Fibroblast of the conjunctiva (primary cell): ENCODE data around the gene SGPP1.
"Not testable (repeated sequence)": the region's sequence is repeated elsewhere in the genome, so short reads cannot be mapped to it uniquely, and the experiment has no call there.

Source experiments
- DNase-seq: peaks from one replicate; pipeline ENCODE4 v3.0.0-alpha.2; 2010; ENCODE audit warnings: low read depth

Gene SGPP1

GRCh38 chr14:63673886-63674497 is 53.9 kb downstream of the SGPP1 start:
- DNase-seq = no peak

GRCh38 chr14:63673255-63673654 is 54.6 kb downstream of the SGPP1 start:
- no peak for DNase-seq

- no peak for DNase-seq
Observed at GRCh38 chr14:63672417-63673180, 55.3 kb downstream of the SGPP1 start.

GRCh38 chr14:63671987-63672386 is 55.9 kb downstream of the SGPP1 start:
- DNase-seq = no peak

- DNase-seq = no peak
Observed at GRCh38 chr14:63670692-63671091, 57.2 kb downstream of the SGPP1 start.

- no peak for DNase-seq
Observed at GRCh38 chr14:63666335-63666734, 61.5 kb downstream of the SGPP1 start.

- DNase-seq = no peak
Observed at GRCh38 chr14:63663428-63664341, 64.2 kb downstream of the SGPP1 start.

- DNase-seq = no peak
Observed at GRCh38 chr14:63662776-63663175, 65.1 kb downstream of the SGPP1 start.

- not testable (repeated sequence) for DNase-seq
Observed at GRCh38 chr14:63661881-63662280, 66.0 kb downstream of the SGPP1 start.

GRCh38 chr14:63659726-63660125 is 68.1 kb downstream of the SGPP1 start:
- no peak for DNase-seq

- DNase-seq = no peak
Observed at GRCh38 chr14:63656194-63656593, 71.7 kb downstream of the SGPP1 start.

GRCh38 chr14:63654936-63655335 is 72.9 kb downstream of the SGPP1 start:
- DNase-seq = no peak

GRCh38 chr14:63654346-63654745 is 73.5 kb downstream of the SGPP1 start:
- DNase-seq = no peak

GRCh38 chr14:63652406-63652805 is 75.5 kb downstream of the SGPP1 start:
- DNase-seq = no peak

- no peak for DNase-seq
Observed at GRCh38 chr14:63650256-63650952, 77.5 kb downstream of the SGPP1 start.

GRCh38 chr14:63647696-63648410 is 80.0 kb downstream of the SGPP1 start:
- no peak for DNase-seq

- DNase-seq = no peak
Observed at GRCh38 chr14:63644741-63645140, 83.1 kb downstream of the SGPP1 start.

- DNase-seq = no peak
Observed at GRCh38 chr14:63642656-63643382, 85.0 kb downstream of the SGPP1 start.

- DNase-seq = peak; percentile 92
Observed at GRCh38 chr14:63642229-63642611, 85.6 kb downstream of the SGPP1 start.

- DNase-seq = peak; percentile 99
Observed at GRCh38 chr14:63641473-63642228, 86.2 kb downstream of the SGPP1 start, which contains the start of gene WDR89. WDR89 (minus strand) TSS chr14:63641871; CDS start chr14:63599942, 41,929 bp downstream.
